Measurements from ENCODE around the gene LBP. TPM values are rescaled to one million over a fixed set of nuclear protein-coding genes. Genes with fewer than 3 reads are reported as not detected.
"Not testable (repeated sequence)": the region's sequence is repeated elsewhere in the genome, so short reads cannot be mapped to it uniquely, and the experiment has no call there.

LBP gene
- total and polyA plus RNA-seq, 10 of the 15 experiments (the other 5 are each of a cell fraction or from before 2014, with no cell fraction given): 0.04 to 0.10 TPM; not detected in 8

- TF ChIP-seq, protein P1, sequence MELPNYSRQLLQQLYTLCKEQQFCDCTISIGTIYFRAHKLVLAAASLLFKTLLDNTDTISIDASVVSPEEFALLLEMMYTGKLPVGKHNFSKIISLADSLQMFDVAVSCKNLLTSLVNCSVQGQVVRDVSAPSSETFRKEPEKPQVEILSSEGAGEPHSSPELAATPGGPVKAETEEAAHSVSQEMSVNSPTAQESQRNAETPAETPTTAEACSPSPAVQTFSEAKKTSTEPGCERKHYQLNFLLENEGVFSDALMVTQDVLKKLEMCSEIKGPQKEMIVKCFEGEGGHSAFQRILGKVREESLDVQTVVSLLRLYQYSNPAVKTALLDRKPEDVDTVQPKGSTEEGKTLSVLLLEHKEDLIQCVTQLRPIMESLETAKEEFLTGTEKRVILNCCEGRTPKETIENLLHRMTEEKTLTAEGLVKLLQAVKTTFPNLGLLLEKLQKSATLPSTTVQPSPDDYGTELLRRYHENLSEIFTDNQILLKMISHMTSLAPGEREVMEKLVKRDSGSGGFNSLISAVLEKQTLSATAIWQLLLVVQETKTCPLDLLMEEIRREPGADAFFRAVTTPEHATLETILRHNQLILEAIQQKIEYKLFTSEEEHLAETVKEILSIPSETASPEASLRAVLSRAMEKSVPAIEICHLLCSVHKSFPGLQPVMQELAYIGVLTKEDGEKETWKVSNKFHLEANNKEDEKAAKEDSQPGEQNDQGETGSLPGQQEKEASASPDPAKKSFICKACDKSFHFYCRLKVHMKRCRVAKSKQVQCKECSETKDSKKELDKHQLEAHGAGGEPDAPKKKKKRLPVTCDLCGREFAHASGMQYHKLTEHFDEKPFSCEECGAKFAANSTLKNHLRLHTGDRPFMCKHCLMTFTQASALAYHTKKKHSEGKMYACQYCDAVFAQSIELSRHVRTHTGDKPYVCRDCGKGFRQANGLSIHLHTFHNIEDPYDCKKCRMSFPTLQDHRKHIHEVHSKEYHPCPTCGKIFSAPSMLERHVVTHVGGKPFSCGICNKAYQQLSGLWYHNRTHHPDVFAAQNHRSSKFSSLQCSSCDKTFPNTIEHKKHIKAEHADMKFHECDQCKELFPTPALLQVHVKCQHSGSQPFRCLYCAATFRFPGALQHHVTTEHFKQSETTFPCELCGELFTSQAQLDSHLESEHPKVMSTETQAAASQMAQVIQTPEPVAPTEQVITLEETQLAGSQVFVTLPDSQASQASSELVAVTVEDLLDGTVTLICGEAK (IDR thresholded peaks at IDR 0.05; ENCODE audit: borderline replicate concordance): no peak
These were observed 30.9 kb downstream of the LBP start (continued) for GRCh38 chr20:38377039-38377685.

- in situ Hi-C loops (cut with MboI); ATAC-seq; CTCF ChIA-PET; H3K9me3 ChIP-seq (replicated peaks; ENCODE audit: control insufficient read depth, insufficient read depth, low read length); H3K4me3 ChIP-seq; H3K27ac ChIP-seq (ENCODE audit: control insufficient read depth, insufficient read depth); SMC1A ChIA-PET (ENCODE audit: uncharacterized antibody, unreplicated experiment); RAD21 ChIA-PET (ENCODE audit: unreplicated experiment); H3K27me3 ChIP-seq (replicated peaks in 1 of 2; ENCODE audit: control insufficient read depth in 2 of 2, insufficient read depth in 2 of 2, low read length in 1 of 2); intact Hi-C loops (cut with micrococcal nuclease; ENCODE audit: unreplicated experiment); BruUV-seq (replicated peaks); H3K36me3 ChIP-seq (ENCODE audit: control insufficient read depth in 2 of 2, insufficient read depth in 2 of 2, low read length in 1 of 2); H4K20me1 ChIP-seq (ENCODE audit: control insufficient read depth, insufficient read depth); H3K4me2 ChIP-seq (ENCODE audit: control insufficient read depth, insufficient read depth); FAIRE-seq; H3K79me2 ChIP-seq (ENCODE audit: control insufficient read depth, insufficient read depth, low read length); H3K9ac ChIP-seq (ENCODE audit: control insufficient read depth, insufficient read depth, low read length); H2AFZ ChIP-seq (ENCODE audit: control insufficient read depth, low read depth, low read length); DNase-seq (ENCODE audit: low read depth, low spot score); POLR2A ChIA-PET; H3K4me1 ChIP-seq (ENCODE audit: control insufficient read depth, insufficient read depth, low read length): not testable (repeated sequence)
- WGBS (ENCODE audit: insufficient coverage, insufficient replicate concordance, low lambda C conversion rate, missing lambda C conversion rate): no CpG with 5 or more reads among the region's 5 CpGs
These were observed 31.6 kb downstream of the LBP start for GRCh38 chr20:38377838-38378237.

Measured in GM12878 (cell line).